ENCODE measurements around the gene TACR1. TPM values are rescaled to one million over a fixed set of nuclear protein-coding genes. Genes with fewer than 3 reads are reported as not detected.
A peak's percentile ranks its signal among the peaks of the same experiment; 100 is the strongest.

Gene TACR1
- total and polyA plus RNA-seq, 2 experiments from 2014 or later: 3.5 to 7.3 TPM

GRCh38 chr2:75108937-75109482 is 90.3 kb downstream of the TACR1 start:
- H3K4me3 Mint-ChIP-seq: no peak overlapping the region
- peak; percentile 47 for ATAC-seq

More at GRCh38 chr2:75108937-75109482, 90.3 kb downstream of the TACR1 start:
- TF ChIP-seq ZNF331 (CRISPR knock-in tag; IDR thresholded peaks at IDR 0.05; ENCODE audit: low read depth): no peak
- TF ChIP-seq NANOG (IDR thresholded peaks at IDR 0.05; ENCODE audit: borderline replicate concordance): no peak
- TF ChIP-seq, protein P1, sequence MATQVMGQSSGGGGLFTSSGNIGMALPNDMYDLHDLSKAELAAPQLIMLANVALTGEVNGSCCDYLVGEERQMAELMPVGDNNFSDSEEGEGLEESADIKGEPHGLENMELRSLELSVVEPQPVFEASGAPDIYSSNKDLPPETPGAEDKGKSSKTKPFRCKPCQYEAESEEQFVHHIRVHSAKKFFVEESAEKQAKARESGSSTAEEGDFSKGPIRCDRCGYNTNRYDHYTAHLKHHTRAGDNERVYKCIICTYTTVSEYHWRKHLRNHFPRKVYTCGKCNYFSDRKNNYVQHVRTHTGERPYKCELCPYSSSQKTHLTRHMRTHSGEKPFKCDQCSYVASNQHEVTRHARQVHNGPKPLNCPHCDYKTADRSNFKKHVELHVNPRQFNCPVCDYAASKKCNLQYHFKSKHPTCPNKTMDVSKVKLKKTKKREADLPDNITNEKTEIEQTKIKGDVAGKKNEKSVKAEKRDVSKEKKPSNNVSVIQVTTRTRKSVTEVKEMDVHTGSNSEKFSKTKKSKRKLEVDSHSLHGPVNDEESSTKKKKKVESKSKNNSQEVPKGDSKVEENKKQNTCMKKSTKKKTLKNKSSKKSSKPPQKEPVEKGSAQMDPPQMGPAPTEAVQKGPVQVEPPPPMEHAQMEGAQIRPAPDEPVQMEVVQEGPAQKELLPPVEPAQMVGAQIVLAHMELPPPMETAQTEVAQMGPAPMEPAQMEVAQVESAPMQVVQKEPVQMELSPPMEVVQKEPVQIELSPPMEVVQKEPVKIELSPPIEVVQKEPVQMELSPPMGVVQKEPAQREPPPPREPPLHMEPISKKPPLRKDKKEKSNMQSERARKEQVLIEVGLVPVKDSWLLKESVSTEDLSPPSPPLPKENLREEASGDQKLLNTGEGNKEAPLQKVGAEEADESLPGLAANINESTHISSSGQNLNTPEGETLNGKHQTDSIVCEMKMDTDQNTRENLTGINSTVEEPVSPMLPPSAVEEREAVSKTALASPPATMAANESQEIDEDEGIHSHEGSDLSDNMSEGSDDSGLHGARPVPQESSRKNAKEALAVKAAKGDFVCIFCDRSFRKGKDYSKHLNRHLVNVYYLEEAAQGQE (IDR thresholded peaks at IDR 0.05; ENCODE audit: unreplicated experiment): no peak
- TF ChIP-seq JUNB (IDR thresholded peaks at IDR 0.05; ENCODE audit: unreplicated experiment): no peak
- no peak for TF ChIP-seq CTCF (conservative IDR thresholded peaks at IDR 0.05; ENCODE audit: low read depth in 2 of 2)
- TF ChIP-seq STAT1 (IDR thresholded peaks at IDR 0.05; ENCODE audit: unreplicated experiment): no peak
- no peak for TF ChIP-seq ZNF114 (CRISPR knock-in tag; IDR thresholded peaks at IDR 0.05)
- TF ChIP-seq, protein P2, sequence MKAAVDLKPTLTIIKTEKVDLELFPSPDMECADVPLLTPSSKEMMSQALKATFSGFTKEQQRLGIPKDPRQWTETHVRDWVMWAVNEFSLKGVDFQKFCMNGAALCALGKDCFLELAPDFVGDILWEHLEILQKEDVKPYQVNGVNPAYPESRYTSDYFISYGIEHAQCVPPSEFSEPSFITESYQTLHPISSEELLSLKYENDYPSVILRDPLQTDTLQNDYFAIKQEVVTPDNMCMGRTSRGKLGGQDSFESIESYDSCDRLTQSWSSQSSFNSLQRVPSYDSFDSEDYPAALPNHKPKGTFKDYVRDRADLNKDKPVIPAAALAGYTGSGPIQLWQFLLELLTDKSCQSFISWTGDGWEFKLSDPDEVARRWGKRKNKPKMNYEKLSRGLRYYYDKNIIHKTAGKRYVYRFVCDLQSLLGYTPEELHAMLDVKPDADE (IDR thresholded peaks at IDR 0.05): no peak
- no peak for TF ChIP-seq CREB1 (CRISPR knock-in tag; IDR thresholded peaks at IDR 0.05; ENCODE audit: low read depth)
- no peak for TF ChIP-seq EZH2phosphoT487 (IDR thresholded peaks at IDR 0.05; ENCODE audit: unreplicated experiment)
- no peak overlapping the region for H3K27ac Mint-ChIP-seq
- Histone ChIP-seq H3F3A (replicated peaks; ENCODE audit: low read depth) (no peaks in the 10 kb centered on the region), H3K9me2 (ENCODE audit: insufficient read depth) (no peaks in the 10 kb centered on the region), H3K4me2 (no peak overlapping the region), H3K4me1 (ENCODE audit: insufficient read depth) (peaks cover 18% of the 10 kb centered on the region), H2AFZ (no peak overlapping the region; the same call in 1 of the 2 replicates), H3K79me2 (replicated peaks; ENCODE audit: insufficient read depth) (no peaks in the 10 kb centered on the region), H4K20me1 (replicated peaks; ENCODE audit: insufficient read depth) (no peaks in the 10 kb centered on the region), H3K27ac (ENCODE audit: low read depth) (no peak overlapping the region), H3K27me3 (ENCODE audit: insufficient read depth) (no peaks in the 10 kb centered on the region), H3K36me3 (ENCODE audit: insufficient read depth) (no peaks in the 10 kb centered on the region), H3K4me3 (no peak overlapping the region)
- H3K4me1 Mint-ChIP-seq: peaks cover 30% of the 10 kb centered on the region
- DNase-seq (ENCODE audit: low spot score): no peak
- no peaks in the 10 kb centered on the region for H3K9me3 Mint-ChIP-seq
- no peaks in the 10 kb centered on the region for H3K36me3 Mint-ChIP-seq (ENCODE audit: low read depth)
- no peaks in the 10 kb centered on the region for H3K27me3 Mint-ChIP-seq (ENCODE audit: insufficient read depth, low read depth, poor library complexity)

Measured in GM23338 (cell line).